GM13976 (cell line): ENCODE measurements around the gene PATJ.
"Not testable (repeated sequence)": the region's sequence is repeated elsewhere in the genome, so short reads cannot be mapped to it uniquely, and the experiment has no call there.

Experiments
- DNase-seq: peaks from one replicate; pipeline ENCODE4 v3.0.0; 2012; ENCODE audit warnings: low spot score
- CTCF ChIP-seq: IDR thresholded peaks from 2 replicates; pipeline ENCODE4 v1.5.1; 2012; ENCODE audit warnings: borderline replicate concordance, mild to moderate bottlenecking; ENCODE audit not compliant: insufficient read depth; ENCODE audit errors: extremely low read depth, missing control alignments, control extremely low read depth
- in situ Hi-C: fragments of 300-500 bp; cut with MboI; formaldehyde crosslinking; loops from one replicate; pipeline ENCODE4 v1.12.0; 2022; ENCODE audit warnings: low sequenced_read_pairs, mixed read lengths, inconsistent platforms; ENCODE audit not compliant: unreplicated experiment

Gene PATJ

DNA sequence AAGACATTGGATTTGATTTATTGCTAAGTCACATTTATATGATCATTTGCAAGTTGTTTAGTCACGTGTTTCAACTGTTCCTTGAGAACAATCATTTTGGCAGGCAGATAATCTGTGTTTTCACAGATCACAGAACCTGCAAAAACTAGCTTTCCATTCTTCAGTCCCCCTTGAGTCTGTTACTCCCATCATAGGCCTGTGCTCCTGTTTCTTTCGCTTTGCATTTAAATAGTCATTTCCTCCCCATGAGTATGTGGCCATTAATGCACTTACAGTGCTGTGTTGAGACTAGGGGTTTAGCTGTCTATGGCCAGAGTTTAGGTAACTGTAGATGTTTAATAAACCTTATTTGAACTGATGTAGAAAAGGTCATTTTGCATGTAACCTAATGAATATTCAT, 214.5 kb downstream of the PATJ start:
- DNase-seq: no peak
- in situ Hi-C loops: no loop called here
- TF ChIP-seq CTCF: no peak

GRCh38 chr1:61961009-61961408, 218.7 kb downstream of the PATJ start:
- DNase-seq: no peak
- in situ Hi-C loops: no loop called here
- no peak for TF ChIP-seq CTCF

DNA sequence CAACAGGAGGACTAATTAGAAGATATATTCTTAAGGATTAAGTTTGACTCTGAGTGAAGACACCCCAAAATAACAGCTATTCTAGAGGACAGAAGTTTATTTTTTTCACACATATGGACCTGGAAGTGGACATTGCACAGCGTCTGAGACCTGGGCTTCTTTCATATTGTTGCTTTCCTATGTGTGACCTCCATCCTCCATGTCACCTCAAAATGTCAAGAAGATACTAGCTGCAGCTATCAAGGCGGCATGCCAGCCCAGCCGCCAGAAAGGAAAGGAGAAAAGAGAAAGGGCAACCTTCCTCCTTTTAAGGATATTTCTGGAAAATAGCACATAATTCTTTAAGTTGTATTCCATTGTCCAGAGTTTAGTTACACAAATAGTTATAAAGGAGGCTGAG, 220.4 kb downstream of the PATJ start:
- TF ChIP-seq CTCF: no peak
- DNase-seq: no peak
- in situ Hi-C loops: no loop called here

GRCh38 chr1:61966450-61967225, 224.4 kb downstream of the PATJ start:
- in situ Hi-C loops, DNase-seq: not testable (repeated sequence)

- DNase-seq: no peak
- no peak for TF ChIP-seq CTCF
- in situ Hi-C loops: no loop called here
Observed at GRCh38 chr1:61967750-61968149, 225.5 kb downstream of the PATJ start.

- TF ChIP-seq CTCF: no peak
- in situ Hi-C loops: no loop called here
- DNase-seq: no peak
Observed at GRCh38 chr1:61968869-61969268, 226.6 kb downstream of the PATJ start.

DNA sequence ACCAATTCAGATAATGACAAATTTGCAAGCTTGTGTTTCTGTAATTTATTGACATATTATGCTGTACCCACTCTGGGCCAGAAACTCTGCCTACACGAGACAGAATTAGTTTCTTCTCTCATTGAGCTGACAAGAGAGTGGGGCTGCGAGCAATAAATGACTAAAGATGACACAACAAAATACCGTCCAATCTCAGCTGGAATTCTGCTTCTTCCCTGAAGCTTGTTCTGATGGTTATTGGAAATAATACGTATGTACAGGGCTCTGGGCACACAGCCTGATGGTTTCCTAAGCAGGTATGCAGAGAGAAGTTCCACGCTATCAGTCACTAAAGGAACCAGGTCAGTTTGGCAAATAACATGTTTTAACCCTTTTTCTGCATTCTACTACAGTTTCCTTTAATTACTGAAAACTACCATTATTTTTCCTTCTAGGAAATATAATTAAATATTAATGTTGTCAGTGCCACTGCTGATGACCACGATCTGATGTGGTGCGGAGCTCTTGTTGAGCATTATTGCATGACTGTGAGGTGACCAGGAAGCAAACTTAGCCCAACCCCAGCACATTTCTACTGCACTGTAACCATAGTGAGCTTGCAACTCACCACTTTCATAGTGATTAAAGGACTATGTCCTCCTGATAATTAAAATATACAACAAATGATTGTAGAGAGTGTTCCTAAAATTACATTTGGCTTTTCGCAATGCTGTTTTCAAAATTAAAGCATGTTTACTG, 231.0 kb downstream of the PATJ start:
- no peak for DNase-seq
- TF ChIP-seq CTCF: no peak
- in situ Hi-C loops: no loop called here
